PC-3 (cell line): ENCODE results near the gene COPS8.

ENCODE experiments used
- CTCF ChIP-seq: fragments of 300-600 bp; sonication (generic); conservative IDR thresholded peaks from 2 replicates; pipeline ENCODE4 v1.5.1; 2017; ENCODE audit warnings: antibody characterized with exemption, low read depth, mild to moderate bottlenecking, low read length
- EZH2 ChIP-seq: fragments of 300-600 bp; sonication (generic); IDR thresholded peaks from one replicate; pipeline ENCODE4 v1.6.1; 2017; ENCODE audit warnings: antibody characterized with exemption, mild to moderate bottlenecking, low read length; ENCODE audit not compliant: unreplicated experiment

- TF ChIP-seq CTCF = no peak
- TF ChIP-seq EZH2 = no peak
Observed at GRCh38 chr2:237042101-237042500, 43.6 kb upstream of the COPS8 start.
